ENCODE measurements around the gene AFDN.

DNA sequence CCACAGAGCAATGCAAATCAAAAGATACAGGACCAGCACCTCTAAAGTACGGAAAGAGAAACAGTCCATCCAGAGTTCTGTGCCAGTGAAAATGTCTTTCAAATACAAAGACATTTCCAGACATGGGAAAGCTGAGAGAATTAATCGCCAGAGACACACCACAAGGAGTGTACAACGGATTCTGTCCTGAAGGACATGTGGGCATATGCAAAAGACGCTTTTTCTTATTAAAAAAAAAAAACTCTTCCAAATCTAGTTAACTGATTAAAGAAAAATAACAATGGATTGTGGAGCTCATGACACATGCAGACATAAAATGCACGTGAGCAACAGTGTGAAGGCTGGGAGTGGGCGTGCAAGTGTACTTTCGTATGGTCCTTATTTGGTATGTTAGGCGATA, 193.5 kb downstream of the AFDN start:
- TF ChIP-seq CTCF (IDR thresholded peaks at IDR 0.05; ENCODE audit: insufficient read depth, low read depth, low read length) (no peak), EZH2 (IDR thresholded peaks at IDR 0.05; ENCODE audit: insufficient read depth, low read length) (no peak)

All from astrocyte (in vitro differentiated cells and primary cell).